WERI-Rb-1 (cell line): ENCODE measurements around the gene AHRR.

ENCODE experiments used
- DNase-seq: peaks from one replicate; pipeline ENCODE4 v3.0.0-alpha.2; 2020
- H3K27ac ChIP-seq: fragments of 250-450 bp; sonication (Bioruptor Pico); 2 replicates; pipeline ENCODE4 v1.5.1; 2020; ENCODE audit warnings: mild to moderate bottlenecking, moderate library complexity
- H3K27me3 ChIP-seq: fragments of 250-450 bp; sonication (Bioruptor Pico); 2 replicates; pipeline ENCODE4 v1.5.1; 2021; ENCODE audit warnings: mild to moderate bottlenecking, low read depth, moderate library complexity; ENCODE audit not compliant: insufficient read depth, severe bottlenecking
- H3K36me3 ChIP-seq: fragments of 250-450 bp; sonication (Bioruptor Pico); 2 replicates; pipeline ENCODE4 v1.5.1; 2020; ENCODE audit warnings: mild to moderate bottlenecking, moderate library complexity
- H3K4me3 ChIP-seq: 2 replicates; pipeline ENCODE4 v1.5.1; 2011; ENCODE audit warnings: low read depth, mild to moderate bottlenecking, control low read depth, low read length
- H3K9me3 ChIP-seq: fragments of 250-450 bp; sonication (Bioruptor Pico); 2 replicates; pipeline ENCODE4 v1.5.1; 2021; ENCODE audit warnings: mild to moderate bottlenecking, moderate library complexity; ENCODE audit not compliant: severe bottlenecking
- CTCF ChIP-seq: IDR thresholded peaks from 2 replicates; pipeline ENCODE4 v1.5.1; 2011; ENCODE audit warnings: low read depth, mild to moderate bottlenecking, control low read depth, inconsistent platforms, low read length

Gene AHRR

GRCh38 chr5:388266-389196 lies 67.0 kb downstream of the AHRR start:
- Histone ChIP-seq H3K9me3 (peaks cover 6% of the 10 kb centered on the region), H3K4me3 (no peak overlapping the region), H3K36me3 (no peaks in the 10 kb centered on the region), H3K27me3 (no peaks in the 10 kb centered on the region), H3K27ac (no peak overlapping the region)
- DNase-seq = no peak
- no peak for TF ChIP-seq CTCF

GRCh38 chr5:389197-389821 lies 67.8 kb downstream of the AHRR start:
- Histone ChIP-seq H3K27ac (no peak overlapping the region), H3K4me3 (no peak overlapping the region), H3K9me3 (peaks cover 6% of the 10 kb centered on the region), H3K36me3 (no peaks in the 10 kb centered on the region), H3K27me3 (no peaks in the 10 kb centered on the region)
- TF ChIP-seq CTCF = no peak
- no peak for DNase-seq

GRCh38 chr5:389891-390622 lies 68.5 kb downstream of the AHRR start:
- DNase-seq = no peak
- Histone ChIP-seq H3K27ac (no peak overlapping the region), H3K9me3 (peaks cover 6% of the 10 kb centered on the region), H3K4me3 (no peak overlapping the region), H3K27me3 (no peaks in the 10 kb centered on the region), H3K36me3 (no peaks in the 10 kb centered on the region)
- no peak for TF ChIP-seq CTCF

- Histone ChIP-seq H3K4me3 (no peak overlapping the region), H3K9me3 (peaks cover under 1% of the 10 kb centered on the region), H3K36me3 (no peaks in the 10 kb centered on the region), H3K27me3 (no peaks in the 10 kb centered on the region), H3K27ac (no peak overlapping the region)
- DNase-seq = no peak
- no peak for TF ChIP-seq CTCF
Observed at GRCh38 chr5:390623-391491, 69.3 kb downstream of the AHRR start.

- TF ChIP-seq CTCF = no peak
- no peak for DNase-seq
- Histone ChIP-seq H3K27me3 (no peaks in the 10 kb centered on the region), H3K27ac (no peak overlapping the region), H3K9me3 (no peaks in the 10 kb centered on the region), H3K4me3 (no peak overlapping the region), H3K36me3 (no peaks in the 10 kb centered on the region)
Observed at GRCh38 chr5:392431-392988, 71.0 kb downstream of the AHRR start.
